Activated T-helper 2 cell treated with anti-CD3 and anti-CD28 coated beads, Interferon-gamma antibody, Interleukin-2, Interleukin-4, amounts not matched to agents 10 μg/mL and 5 μg/mL and 100 μg/mL, durations not matched to agents 14 hours and 24 hours and 36 hours (primary cell): ENCODE results near the gene PTX4. TPM values are rescaled to one million over a fixed set of nuclear protein-coding genes. Genes with fewer than 3 reads are reported as not detected.

ENCODE experiments used
- DNase-seq: peaks from one replicate; pipeline ENCODE4 v3.0.0; 2021; ENCODE audit warnings: low spot score
- H3K27ac Mint-ChIP-seq: one replicate; pipeline ENCODE4 v1.8.0; 2021; ENCODE audit warnings: mixed read lengths
- H3K27me3 Mint-ChIP-seq: one replicate; pipeline ENCODE4 v1.8.0; 2021; ENCODE audit warnings: low read depth, mixed read lengths
- H3K36me3 Mint-ChIP-seq: one replicate; pipeline ENCODE4 v1.8.0; 2021; ENCODE audit warnings: low read depth, mixed read lengths
- H3K4me1 Mint-ChIP-seq: one replicate; pipeline ENCODE4 v1.8.0; 2021; ENCODE audit warnings: low read depth, mixed read lengths
- H3K4me3 Mint-ChIP-seq: one replicate; pipeline ENCODE4 v1.8.0; 2021; ENCODE audit warnings: low read depth, mild to moderate bottlenecking, moderate library complexity, mixed read lengths
- H3K9me3 Mint-ChIP-seq: one replicate; pipeline ENCODE4 v1.8.0; 2021; ENCODE audit warnings: mixed read lengths
- intact Hi-C: fragments of 100-400 bp; cut with micrococcal nuclease; formaldehyde crosslinking; loops from one replicate; pipeline ENCODE4 v1.15.1; 2023
- total RNA-seq: library from RNA; stranded (reverse); gene quantifications from 2 replicates; pipeline ENCODE4 v1.2.3, GENCODE V29; 2022

PTX4 gene
- total RNA-seq, 1 donor from 2014 or later: not detected

DNA sequence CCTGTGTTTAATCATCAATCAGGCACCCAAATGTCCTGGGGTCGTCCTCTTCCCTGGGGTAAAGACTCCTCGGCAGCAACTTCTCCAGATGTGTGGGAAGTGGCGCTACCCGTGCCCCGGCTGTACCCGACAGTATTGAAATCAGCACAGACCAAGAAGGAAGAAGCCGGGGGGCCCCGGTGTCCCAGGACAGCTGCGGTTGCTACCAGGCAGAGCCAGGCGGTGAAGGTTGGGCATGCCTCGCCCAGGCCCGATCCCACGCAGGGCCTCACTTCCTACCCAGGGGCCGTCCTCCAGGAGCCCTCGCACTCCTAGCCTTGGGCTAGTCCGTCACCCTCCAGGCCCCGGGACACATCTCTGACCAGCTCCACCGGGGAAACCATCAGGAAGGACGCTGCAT lies 35.4 kb downstream of the PTX4 start:
- no peaks in the 10 kb centered on the region for H3K4me1 Mint-ChIP-seq
- no peak for DNase-seq
- no peaks in the 10 kb centered on the region for H3K27me3 Mint-ChIP-seq
- H3K9me3 Mint-ChIP-seq: no peaks in the 10 kb centered on the region
- no peak overlapping the region for H3K4me3 Mint-ChIP-seq
- intact Hi-C loops: no loop called here
- H3K27ac Mint-ChIP-seq: no peak overlapping the region
- H3K36me3 Mint-ChIP-seq: peaks cover 6% of the 10 kb centered on the region

DNA sequence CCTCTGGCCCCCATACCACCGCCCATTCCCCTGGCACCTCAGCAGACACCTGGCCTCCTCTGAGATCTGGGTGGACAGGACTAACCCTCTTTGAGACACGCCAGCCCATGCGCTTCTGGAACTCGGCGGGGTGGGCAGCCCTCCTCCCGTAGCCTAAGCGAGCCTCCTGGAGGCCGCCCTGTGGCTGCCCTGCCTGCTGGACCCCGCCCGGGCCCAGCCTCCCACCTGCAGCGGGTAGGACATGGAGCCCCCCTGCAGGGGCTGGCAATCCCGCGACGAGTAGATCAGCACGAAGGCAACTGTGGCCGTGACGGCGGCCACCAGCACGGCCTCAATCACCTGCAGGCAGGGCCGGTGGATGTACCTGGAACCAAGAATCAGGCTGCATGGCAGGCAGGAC lies 36.2 kb downstream of the PTX4 start:
- intact Hi-C loops: no loop called here
- Mint-ChIP-seq H3K4me3 (no peak overlapping the region), H3K36me3 (peaks cover 6% of the 10 kb centered on the region), H3K27me3 (no peaks in the 10 kb centered on the region), H3K27ac (no peak overlapping the region), H3K4me1 (no peaks in the 10 kb centered on the region), H3K9me3 (no peaks in the 10 kb centered on the region)
- no peak for DNase-seq

DNA sequence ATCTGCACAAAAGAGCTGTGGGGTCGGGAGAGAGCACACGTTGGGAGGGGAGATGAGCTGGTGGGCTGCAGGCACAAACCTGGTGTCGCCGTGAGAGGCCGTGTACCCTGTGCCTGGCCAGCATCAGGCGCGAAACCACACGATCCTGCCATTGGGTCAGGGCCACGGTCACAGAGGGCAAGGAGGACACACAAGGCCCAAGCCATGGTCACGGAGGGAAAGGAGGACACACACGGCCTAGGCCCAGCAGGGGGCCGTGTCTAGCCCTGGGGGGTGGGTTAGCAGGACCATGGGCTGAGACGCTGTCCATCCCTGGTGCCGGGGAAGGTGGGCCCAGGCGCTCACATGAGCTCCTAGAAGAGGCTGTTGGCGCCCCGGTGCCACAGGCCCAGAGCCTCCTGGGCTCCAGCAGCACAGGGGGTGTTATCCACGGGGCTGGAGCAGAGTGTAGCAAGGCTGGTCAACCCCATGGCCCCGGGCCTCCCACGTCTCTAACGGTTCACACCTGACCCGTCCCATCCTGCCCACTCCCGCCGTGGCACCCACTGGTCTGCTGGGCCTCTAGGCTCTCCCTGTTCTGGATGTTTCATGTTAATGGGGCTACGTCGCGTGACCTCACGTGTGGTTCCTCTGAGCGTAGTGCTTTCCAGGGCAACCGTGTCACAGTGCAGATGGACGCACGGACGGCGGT lies 36.9 kb downstream of the PTX4 start:
- Mint-ChIP-seq H3K4me1 (no peaks in the 10 kb centered on the region), H3K4me3 (no peak overlapping the region)
- no peak for DNase-seq

DNA sequence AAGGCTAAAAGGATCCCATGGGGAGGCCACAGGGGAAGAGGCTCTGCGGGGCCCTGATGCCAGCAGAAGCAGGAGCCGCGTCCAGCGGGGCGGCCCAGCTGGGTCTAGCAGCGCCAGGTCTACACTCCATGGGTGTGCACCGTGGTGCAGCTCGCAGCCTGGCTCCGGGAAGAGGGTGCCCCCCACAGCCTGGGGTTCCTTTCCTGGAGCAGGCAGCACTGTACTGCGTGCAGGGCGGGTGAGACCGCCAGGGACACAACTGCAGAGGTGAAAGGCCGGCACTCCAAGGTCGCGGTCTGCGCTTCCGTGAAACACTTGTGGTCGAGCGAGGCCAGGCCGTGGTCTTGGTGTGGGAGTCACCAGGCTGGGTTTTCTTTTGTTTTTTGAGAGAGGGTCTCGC lies 37.9 kb downstream of the PTX4 start:
- Mint-ChIP-seq H3K9me3 (no peaks in the 10 kb centered on the region), H3K4me3 (no peak overlapping the region), H3K27me3 (no peaks in the 10 kb centered on the region), H3K4me1 (no peaks in the 10 kb centered on the region), H3K36me3 (peaks cover 6% of the 10 kb centered on the region), H3K27ac (no peak overlapping the region)
- no peak for DNase-seq
- intact Hi-C loops: no loop called here

More for the DNA sequence above, 36.9 kb downstream of the PTX4 start:
- H3K36me3 Mint-ChIP-seq: peaks cover 6% of the 10 kb centered on the region
- intact Hi-C loops: no loop called here
- no peaks in the 10 kb centered on the region for H3K9me3 Mint-ChIP-seq
- H3K27ac Mint-ChIP-seq: no peak overlapping the region
- no peaks in the 10 kb centered on the region for H3K27me3 Mint-ChIP-seq

DNA sequence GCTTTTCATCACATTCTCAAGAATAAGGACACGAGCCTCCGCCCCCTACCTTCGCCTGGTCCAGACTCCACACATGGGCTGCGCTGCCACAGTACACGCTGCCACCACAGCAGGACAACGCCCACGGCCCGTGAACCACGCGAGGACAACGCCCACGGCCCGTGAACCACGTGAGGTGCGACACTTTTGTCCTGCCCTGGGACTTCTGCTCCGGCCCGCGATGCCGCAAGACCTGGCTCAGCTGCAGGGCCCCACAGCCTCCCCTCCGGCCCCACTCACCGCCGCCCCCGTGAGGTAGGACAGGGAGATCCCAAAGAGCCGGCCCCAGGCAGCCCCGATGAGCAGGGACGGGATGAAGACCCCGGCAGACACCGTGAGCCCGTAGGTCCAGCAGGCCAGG lies 38.5 kb downstream of the PTX4 start:
- H3K9me3 Mint-ChIP-seq: no peaks in the 10 kb centered on the region
- no peaks in the 10 kb centered on the region for H3K27me3 Mint-ChIP-seq
- intact Hi-C loops: no loop called here
- no peaks in the 10 kb centered on the region for H3K4me1 Mint-ChIP-seq
- H3K4me3 Mint-ChIP-seq: no peak overlapping the region
- H3K36me3 Mint-ChIP-seq: peaks cover 6% of the 10 kb centered on the region
- H3K27ac Mint-ChIP-seq: no peak overlapping the region
- no peak for DNase-seq

DNA sequence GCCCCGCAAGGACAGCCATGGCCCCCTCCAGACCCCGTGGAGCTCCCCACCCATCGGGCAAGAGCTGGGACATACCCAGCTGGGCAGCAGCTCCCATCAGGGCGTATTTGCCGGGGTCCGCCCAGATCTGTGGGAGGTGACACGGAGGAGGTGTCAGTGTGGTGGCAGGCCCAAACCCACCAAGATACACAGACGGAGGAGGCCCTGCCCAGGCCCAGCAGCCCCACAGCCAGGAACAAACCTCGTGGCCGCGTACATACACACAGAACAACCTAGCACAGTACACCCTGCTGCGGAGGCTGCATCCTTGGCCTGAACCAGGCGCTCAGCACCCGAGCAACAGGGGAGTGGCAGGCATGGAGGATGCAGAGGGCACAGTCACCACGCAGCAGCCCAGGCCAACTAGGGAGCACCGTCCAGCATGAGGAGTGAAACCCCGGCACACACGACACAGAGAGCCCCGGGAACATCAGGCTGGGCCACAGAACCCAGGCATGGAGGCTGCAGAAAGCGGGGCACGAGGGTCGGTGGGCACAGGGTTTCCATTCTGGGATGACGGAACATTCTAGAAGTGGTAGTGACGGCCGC lies 39.4 kb downstream of the PTX4 start:
- Mint-ChIP-seq H3K27ac (no peak overlapping the region), H3K27me3 (no peaks in the 10 kb centered on the region), H3K4me1 (no peaks in the 10 kb centered on the region), H3K9me3 (no peaks in the 10 kb centered on the region), H3K36me3 (peaks cover 6% of the 10 kb centered on the region), H3K4me3 (no peak overlapping the region)
- intact Hi-C loops: no loop called here
- DNase-seq: no peak

GRCh38 chr16:1448536-1449116 lies 40.1 kb downstream of the PTX4 start:
- H3K36me3 Mint-ChIP-seq: peaks cover 6% of the 10 kb centered on the region
- DNase-seq: no peak
- intact Hi-C loops: no loop called here
- no peaks in the 10 kb centered on the region for H3K4me1 Mint-ChIP-seq
- H3K27me3 Mint-ChIP-seq: no peaks in the 10 kb centered on the region
- no peaks in the 10 kb centered on the region for H3K9me3 Mint-ChIP-seq
- no peak overlapping the region for H3K4me3 Mint-ChIP-seq
- H3K27ac Mint-ChIP-seq: no peak overlapping the region

DNA sequence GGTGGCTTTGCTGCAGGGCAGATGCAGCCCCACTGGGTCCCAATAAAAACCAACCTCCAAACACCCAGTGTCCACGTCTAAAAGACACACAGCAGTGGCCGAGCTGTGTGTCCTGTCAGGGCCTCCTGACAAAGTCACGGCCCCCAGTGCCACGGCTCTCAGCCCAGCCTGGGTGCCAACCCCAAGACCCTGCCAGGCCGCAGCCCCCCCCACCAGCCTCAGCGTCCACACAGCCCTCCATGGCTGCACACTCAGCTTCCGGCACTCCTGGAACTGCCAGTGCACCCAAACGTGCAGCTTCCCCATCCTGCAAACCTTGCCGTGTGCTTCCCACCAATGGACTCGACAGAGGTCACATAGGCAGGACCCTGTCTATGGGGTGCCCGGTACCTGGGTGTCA lies 40.8 kb downstream of the PTX4 start:
- no peak for DNase-seq
- Mint-ChIP-seq H3K9me3 (no peaks in the 10 kb centered on the region), H3K4me3 (no peak overlapping the region), H3K4me1 (no peaks in the 10 kb centered on the region), H3K27me3 (no peaks in the 10 kb centered on the region), H3K27ac (no peak overlapping the region), H3K36me3 (peaks cover 6% of the 10 kb centered on the region)
- intact Hi-C loops: no loop called here

- H3K9me3 Mint-ChIP-seq: no peaks in the 10 kb centered on the region
- H3K36me3 Mint-ChIP-seq: peaks cover 2% of the 10 kb centered on the region
- no peaks in the 10 kb centered on the region for H3K4me1 Mint-ChIP-seq
- no peak overlapping the region for H3K27ac Mint-ChIP-seq
- no peak overlapping the region for H3K4me3 Mint-ChIP-seq
- DNase-seq: no peak
- intact Hi-C loops: no loop called here
- no peaks in the 10 kb centered on the region for H3K27me3 Mint-ChIP-seq
Observed at GRCh38 chr16:1446296-1447080, 42.3 kb downstream of the PTX4 start.

DNA sequence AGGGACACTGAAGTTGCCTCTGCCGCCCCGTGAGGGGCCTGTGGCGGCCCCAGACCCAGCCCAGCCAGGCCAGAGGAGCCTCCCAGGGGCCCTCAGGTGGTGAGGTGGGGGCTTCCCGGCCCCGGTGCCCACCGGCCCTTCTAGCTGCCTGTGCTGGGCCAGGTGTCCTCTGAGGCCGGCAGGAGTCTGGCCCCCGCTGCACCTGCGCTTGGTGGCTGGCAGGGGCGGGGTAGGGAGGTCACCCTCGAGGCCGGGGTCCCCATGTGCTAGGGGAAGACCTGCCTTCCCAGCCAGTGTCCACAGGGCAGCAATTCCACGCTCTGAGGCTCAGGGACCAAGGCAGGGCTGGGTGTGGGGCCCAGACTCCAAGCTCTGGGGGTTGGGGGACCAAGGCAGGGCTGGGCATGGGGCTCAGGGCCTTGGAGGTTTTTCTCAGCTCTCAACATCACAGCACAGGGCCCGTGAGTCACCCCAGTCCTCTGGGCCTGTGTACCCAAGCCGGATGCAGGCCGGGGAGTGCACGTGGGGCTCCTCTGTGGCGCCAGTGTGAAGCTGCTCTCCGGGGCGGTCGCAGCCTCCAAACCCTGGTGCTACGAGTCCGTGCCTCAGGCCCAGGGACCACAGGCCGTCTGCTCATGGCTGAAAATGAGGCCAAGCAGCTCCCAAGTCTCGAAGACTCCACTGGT lies 43.1 kb downstream of the PTX4 start:
- no peak overlapping the region for H3K27ac Mint-ChIP-seq
- H3K36me3 Mint-ChIP-seq: no peaks in the 10 kb centered on the region
- no peaks in the 10 kb centered on the region for H3K4me1 Mint-ChIP-seq
- intact Hi-C loops: no loop called here
- no peaks in the 10 kb centered on the region for H3K9me3 Mint-ChIP-seq
- H3K27me3 Mint-ChIP-seq: no peaks in the 10 kb centered on the region
- H3K4me3 Mint-ChIP-seq: no peak overlapping the region
- no peak for DNase-seq

DNA sequence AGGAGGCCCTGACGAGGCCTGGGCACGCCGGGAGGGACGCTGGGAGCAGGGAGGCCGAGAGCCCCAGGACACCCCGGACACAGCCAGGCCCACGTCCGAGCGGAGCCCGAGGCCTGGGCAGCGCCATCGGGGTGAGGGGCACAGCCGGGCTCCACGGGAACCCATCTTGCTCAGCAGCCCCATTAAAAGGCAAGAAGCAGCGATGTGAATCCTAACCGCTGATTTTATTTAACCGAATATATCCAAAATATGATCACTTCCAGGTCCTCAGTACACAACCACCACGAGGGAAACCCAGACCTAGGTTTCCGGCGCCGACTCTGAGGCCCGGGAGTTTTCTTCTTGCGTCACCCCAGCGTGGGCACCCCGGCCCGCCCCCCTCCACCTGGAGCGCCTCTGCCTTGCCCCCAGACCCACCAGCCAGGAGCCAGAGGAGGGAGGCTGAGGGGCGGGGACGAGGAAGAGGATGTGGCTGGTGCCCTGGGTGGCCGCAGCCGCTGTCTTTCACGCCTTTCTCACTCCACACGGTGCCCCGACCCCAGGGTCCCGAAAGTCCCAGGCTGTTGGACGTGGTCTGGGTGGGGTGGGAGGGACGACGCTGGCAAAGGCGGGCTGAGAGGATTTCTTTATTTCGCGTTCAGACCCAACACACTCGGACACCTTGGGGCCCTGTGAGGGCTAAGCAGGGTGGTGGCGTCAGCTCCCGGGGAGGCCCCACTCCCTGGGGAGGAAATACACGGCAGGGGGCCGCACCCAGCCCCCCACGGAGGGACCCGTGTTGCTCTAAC lies 43.8 kb downstream of the PTX4 start:
- DNase-seq: no peak
- no peaks in the 10 kb centered on the region for H3K4me1 Mint-ChIP-seq
- no peaks in the 10 kb centered on the region for H3K9me3 Mint-ChIP-seq
- H3K27ac Mint-ChIP-seq: no peak overlapping the region
- intact Hi-C loops: no loop called here
- no peak overlapping the region for H3K4me3 Mint-ChIP-seq
- no peaks in the 10 kb centered on the region for H3K36me3 Mint-ChIP-seq
- H3K27me3 Mint-ChIP-seq: no peaks in the 10 kb centered on the region
